Myocyte (in vitro differentiated cells): Measurements from ENCODE around the gene NPAS3. TPM values are rescaled to one million over a fixed set of nuclear protein-coding genes. Genes with fewer than 3 reads are reported as not detected.

Source experiments
- DNase-seq: peaks from one replicate; pipeline ENCODE4 v3.0.0-alpha.2; 2012; ENCODE audit warnings: low read depth
- total RNA-seq: library from RNA; depleted of rRNA; stranded (reverse); fragments of >200 nt; gene quantifications from 2 replicates; pipeline ENCODE4 v1.2.3, GENCODE V29; 2014

NPAS3 gene
- total RNA-seq, 1 donor from 2014 or later: 0.19 TPM

- no peak for DNase-seq
Measured at GRCh38 chr14:33699300-33699983, 760.8 kb downstream of the NPAS3 start.

- DNase-seq: no peak
Measured at GRCh38 chr14:33700052-33700451, 761.4 kb downstream of the NPAS3 start.

GRCh38 chr14:33702293-33702692 is 763.6 kb downstream of the NPAS3 start:
- DNase-seq: no peak

- DNase-seq: no peak
Measured at GRCh38 chr14:33704481-33704880, 765.8 kb downstream of the NPAS3 start.

GRCh38 chr14:33705490-33705889 is 766.8 kb downstream of the NPAS3 start:
- DNase-seq: no peak

GRCh38 chr14:33707716-33708115 is 769.0 kb downstream of the NPAS3 start:
- no peak for DNase-seq

- DNase-seq: no peak
Measured at GRCh38 chr14:33709283-33709682, 770.6 kb downstream of the NPAS3 start.

- no peak for DNase-seq
Measured at GRCh38 chr14:33709711-33710110, 771.0 kb downstream of the NPAS3 start.

GRCh38 chr14:33710273-33710672 is 771.6 kb downstream of the NPAS3 start:
- DNase-seq: no peak

- no peak for DNase-seq
Measured at GRCh38 chr14:33711194-33711593, 772.5 kb downstream of the NPAS3 start.

GRCh38 chr14:33711811-33712216 is 773.1 kb downstream of the NPAS3 start:
- no peak for DNase-seq

- no peak for DNase-seq
Measured at GRCh38 chr14:33714527-33715226, 776.0 kb downstream of the NPAS3 start.

GRCh38 chr14:33715227-33715528 is 776.5 kb downstream of the NPAS3 start:
- no peak for DNase-seq

- DNase-seq: no peak
Measured at GRCh38 chr14:33716921-33717320, 778.2 kb downstream of the NPAS3 start.

GRCh38 chr14:33717866-33718265 is 779.2 kb downstream of the NPAS3 start:
- no peak for DNase-seq

- no peak for DNase-seq
Measured at GRCh38 chr14:33720284-33720787, 781.7 kb downstream of the NPAS3 start.

- no peak for DNase-seq
Measured at GRCh38 chr14:33726685-33727084, 788.0 kb downstream of the NPAS3 start.

- DNase-seq: no peak
Measured at GRCh38 chr14:33727606-33728005, 788.9 kb downstream of the NPAS3 start.

- peak; percentile 59 for DNase-seq
Measured at GRCh38 chr14:33728010-33728498, 789.4 kb downstream of the NPAS3 start.

GRCh38 chr14:33730156-33730555 is 791.5 kb downstream of the NPAS3 start:
- no peak for DNase-seq

GRCh38 chr14:33732175-33732574 is 793.5 kb downstream of the NPAS3 start:
- DNase-seq: no peak

GRCh38 chr14:33733310-33733709 is 794.6 kb downstream of the NPAS3 start:
- no peak for DNase-seq

GRCh38 chr14:33733721-33734120 is 795.0 kb downstream of the NPAS3 start:
- DNase-seq: no peak
